M059J (cell line): ENCODE data around the gene WDR93. TPM values are rescaled to one million over a fixed set of nuclear protein-coding genes. Genes with fewer than 3 reads are reported as not detected.
"Not testable (repeated sequence)": the region's sequence is repeated elsewhere in the genome, so short reads cannot be mapped to it uniquely, and the experiment has no call there.

Experiments
- DNase-seq: peaks from one replicate; pipeline ENCODE4 v3.0.0-alpha.2; 2012; ENCODE audit warnings: low read depth
- total RNA-seq: library from RNA; depleted of rRNA; stranded (reverse); fragments of >200 nt; shearing (Covaris generic); gene quantifications from 2 replicates; pipeline ENCODE4 v1.2.3, GENCODE V29; 2014

The WDR93 gene
- total RNA-seq, 1 experiment from 2014 or later = not detected

DNA sequence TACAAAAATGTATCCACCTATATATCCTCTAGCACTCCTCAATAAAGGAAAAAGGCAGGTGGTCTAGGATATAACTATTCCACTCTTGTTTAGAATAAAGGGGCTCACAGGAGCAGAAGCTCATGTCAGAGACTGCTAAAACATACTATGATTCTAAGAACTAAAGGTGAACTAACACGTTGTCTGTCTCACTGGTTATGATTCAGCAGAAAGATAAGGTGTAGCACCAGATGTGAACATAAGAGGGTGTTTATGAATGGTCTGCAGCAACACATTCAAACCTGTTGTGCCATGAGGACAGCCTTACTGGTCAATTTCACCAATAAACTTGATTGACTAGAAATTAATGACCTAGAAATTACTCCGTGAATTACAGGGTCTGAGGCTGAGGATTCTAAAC, 4.6 kb upstream of the WDR93 start:
- DNase-seq = no peak

GRCh38 chr15:89686522-89686921, 4.1 kb upstream of the WDR93 start:
- no peak for DNase-seq

DNA sequence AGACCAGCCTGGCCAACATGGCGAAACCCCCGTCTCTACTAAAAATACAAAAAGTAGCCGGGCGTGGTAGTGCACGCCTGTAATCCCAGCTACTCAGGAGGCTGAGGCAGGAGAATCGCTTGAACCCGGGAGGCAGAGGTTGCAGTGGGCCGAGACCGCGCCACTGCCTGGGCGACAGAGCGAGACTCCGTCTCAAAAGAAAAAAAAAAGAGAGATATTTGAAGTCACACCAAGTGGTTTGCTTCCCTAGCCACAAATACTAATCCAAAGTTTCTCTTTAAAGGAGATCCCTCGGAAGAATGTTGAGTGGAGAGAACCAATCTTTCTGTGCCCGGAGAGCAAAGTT, 708 bp upstream of the WDR93 start:
- not testable (repeated sequence) for DNase-seq

DNA sequence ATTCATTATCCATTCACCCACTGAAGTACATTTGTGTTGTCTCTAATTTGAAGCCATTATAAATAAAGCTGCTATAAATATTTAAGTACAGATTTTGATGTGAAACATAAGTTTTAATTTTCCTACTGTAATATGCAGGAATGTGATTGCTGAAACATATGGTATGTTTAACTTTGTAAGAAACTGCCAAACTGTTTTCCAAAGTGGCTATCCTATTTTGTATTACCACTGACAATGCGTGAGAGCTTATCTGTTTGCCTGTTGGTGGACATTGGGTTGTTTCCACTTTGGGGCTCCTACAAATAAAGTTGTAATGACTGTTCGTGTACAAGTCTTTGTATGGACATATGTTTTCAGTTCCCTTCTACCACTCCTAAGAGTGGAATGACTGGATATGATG, 2.5 kb downstream of the WDR93 start:
- no peak for DNase-seq

- peak; percentile 34 for DNase-seq
Measured at GRCh38 chr15:89693696-89694095, 3.1 kb downstream of the WDR93 start.

DNA sequence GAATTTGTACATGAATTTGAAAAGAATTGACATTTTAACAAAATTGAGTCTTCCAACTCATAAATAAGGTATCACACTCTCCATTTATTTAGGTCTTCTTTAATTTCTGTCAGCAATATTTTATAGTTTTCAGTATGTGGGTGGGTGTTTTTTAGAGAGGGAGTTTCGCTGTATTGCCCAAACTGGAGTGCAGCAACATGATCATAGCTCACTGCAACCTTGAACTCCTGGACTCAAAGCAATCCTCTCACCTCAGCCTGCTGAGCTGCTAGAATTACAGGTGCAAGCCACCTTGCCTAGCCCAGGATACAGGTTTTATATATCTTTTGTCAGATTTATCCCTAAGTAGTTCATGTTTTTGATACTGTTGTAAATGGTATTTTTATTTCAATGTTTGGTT, 4.6 kb downstream of the WDR93 start:
- no peak for DNase-seq

GRCh38 chr15:89704411-89704810, 13.8 kb downstream of the WDR93 start:
- DNase-seq = no peak

DNA sequence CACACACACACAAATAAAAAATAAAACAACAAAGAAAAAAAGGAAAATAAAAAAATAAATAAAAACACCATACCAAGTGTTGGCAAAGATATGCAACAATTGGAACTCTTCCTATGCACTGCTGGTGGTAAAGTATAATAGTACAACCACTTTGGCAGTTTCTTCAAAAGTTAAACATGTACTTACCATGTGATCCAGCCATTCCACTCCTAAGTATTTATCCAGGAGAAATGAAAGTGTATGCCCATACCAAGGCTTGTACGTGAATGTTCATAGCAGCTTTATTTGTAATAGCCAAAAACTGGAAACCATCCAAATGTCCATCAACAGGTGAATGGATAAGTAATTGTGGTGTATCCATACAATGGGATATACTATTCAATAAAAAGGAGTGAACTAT, 17.0 kb downstream of the WDR93 start:
- DNase-seq = no peak

DNA sequence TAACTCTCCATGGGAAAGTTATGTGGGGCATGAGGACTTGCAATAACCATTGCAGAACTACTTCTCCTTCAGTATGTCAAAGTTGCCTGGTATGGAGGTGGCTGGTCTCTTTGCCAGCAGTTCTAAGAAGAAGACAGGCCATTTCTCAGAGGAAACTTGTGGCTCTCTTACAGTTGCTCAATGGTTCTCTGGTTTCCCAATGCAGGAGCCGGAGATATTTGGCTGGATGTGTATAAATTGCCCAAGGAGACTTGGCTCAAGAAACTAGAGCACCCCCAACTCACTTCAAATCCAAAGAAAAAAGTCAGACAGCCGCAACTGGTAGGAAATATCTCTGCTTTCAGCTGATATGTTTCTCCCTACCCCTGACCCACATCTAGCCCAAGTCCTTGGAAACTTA, 24.2 kb downstream of the WDR93 start:
- no peak for DNase-seq

DNA sequence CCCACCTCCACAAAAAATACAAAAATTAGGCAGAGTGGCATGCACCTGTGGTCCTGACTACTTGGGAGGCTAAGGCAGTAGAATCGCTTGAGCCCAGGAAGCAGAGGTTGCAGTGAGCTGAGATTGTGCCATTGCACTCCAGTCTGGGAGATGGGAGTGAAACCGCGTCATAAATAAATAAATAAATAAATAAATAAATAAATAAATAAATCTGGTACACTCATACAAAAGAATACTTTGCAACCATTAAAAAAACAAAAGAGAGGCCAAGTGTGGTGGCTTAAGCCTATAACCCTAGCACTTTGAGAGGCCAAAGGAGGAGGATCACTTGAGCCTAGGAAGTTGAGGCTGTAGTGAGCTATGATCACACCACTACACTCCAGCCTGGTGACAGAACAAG, 32.4 kb downstream of the WDR93 start:
- no peak for DNase-seq

DNA sequence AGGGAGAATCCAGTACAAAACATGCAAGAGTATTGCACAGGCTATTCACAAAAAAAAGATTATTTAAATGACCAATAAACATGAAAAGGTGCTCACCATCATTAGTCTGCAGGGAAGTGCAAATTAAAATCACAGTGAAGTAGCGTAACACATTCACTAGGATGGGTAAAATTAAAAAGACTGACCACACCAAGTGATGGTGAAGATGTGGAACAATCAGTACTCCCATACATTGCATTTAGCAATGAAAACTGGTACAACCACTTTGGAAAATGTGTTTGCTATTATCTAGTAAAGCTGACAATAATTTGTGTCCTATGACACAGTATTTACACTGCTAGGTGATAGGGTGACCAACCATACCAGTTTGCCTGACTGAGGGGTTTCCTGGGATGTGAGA, 34.0 kb downstream of the WDR93 start:
- no peak for DNase-seq

DNA sequence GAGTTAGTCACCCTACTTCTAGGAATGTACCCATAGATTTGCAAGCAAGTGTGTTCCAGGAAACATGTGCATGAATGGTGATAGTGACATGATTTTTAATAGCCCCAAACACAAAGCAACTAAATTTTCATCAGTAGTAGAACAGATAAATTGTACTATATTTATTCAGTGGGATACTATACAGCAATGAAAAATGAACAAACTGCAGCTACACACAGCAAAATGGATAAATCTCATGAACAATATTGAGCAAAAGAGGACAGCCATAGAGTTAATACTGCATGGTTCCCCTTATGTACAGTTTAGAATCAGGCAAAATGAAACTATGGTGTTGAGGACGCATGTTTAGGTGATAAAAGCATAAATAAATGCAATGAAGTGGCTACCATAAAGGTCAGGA, 34.5 kb downstream of the WDR93 start:
- no peak for DNase-seq

DNA sequence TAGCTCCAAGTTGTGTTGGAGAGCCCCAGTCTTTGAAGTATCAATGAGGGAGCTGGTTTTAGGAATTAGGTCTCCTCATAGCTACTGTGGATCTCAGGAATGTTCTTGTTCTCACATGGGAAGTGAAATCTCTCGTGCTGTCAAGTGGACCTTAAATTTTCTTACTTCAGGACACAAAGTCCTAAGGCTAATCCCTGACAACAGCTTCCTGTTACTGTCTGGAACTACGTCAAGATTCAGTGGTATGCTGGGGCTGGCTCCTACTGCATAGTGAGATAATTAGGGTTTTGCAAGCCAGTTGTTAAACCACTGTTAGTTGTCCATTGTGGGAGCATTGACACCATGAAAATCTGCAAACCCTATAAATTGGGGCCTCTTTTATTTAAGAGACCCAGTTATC, 37.6 kb downstream of the WDR93 start:
- peak; percentile 23 for DNase-seq

GRCh38 chr15:89731275-89731674, 40.7 kb downstream of the WDR93 start:
- no peak for DNase-seq

DNA sequence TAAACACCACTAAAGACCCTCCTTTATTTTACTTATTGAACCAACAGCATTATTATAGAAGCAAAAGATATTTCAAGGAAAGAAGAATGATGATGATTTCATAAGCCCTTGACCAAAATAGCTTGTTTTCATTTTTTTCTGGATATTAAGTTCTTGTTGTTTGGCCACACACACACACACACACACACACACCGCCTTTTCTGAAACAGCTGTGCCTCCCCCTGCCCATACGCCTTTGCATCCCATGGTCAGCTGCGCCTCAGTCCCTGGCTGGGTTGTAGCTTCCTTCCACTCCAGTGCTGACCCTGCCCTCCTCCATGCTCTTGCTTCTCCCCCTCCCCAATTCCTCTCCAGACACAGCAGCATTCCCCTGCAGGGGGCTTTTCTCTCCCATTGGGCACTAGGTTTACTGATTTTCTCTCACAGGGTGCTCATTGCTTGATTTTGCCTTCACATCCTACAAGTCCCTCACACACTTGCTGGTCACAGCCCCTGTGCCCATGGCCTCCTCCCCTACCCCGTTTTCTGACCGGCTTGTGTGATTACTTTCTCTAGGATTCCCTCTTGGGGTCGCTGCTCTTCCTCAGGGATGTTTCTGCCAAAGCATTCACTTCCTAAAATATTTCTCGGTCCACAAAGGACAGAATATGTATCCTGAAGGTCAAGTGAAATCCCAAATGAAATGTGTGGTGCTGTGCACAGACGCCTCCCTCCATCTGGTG, 42.0 kb downstream of the WDR93 start:
- no peak for DNase-seq

GRCh38 chr15:89735773-89736172, 45.2 kb downstream of the WDR93 start:
- DNase-seq = no peak

- DNase-seq = peak; percentile 65
Measured at GRCh38 chr15:89740137-89740536, 49.5 kb downstream of the WDR93 start.

DNA sequence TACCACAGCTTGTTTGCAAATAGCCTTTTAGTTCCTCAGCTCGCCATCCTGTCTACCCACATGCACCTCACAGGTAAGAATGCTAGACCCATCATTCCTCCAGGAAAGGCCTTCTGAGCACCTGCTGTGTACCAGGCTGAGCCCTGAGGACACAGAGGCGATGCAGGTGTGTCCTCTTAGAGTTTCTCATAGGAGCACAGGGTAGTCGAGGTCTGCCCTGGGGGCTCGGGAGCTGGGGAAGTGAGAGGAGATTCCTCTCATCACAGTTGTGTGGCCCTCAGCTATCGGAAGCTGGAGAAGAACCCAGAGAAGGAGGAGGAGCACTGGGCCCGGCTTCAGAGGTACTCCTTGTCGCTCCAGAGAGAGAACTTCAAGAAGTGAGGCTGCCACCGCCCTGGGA, 52.4 kb downstream of the WDR93 start:
- DNase-seq = no peak

DNA sequence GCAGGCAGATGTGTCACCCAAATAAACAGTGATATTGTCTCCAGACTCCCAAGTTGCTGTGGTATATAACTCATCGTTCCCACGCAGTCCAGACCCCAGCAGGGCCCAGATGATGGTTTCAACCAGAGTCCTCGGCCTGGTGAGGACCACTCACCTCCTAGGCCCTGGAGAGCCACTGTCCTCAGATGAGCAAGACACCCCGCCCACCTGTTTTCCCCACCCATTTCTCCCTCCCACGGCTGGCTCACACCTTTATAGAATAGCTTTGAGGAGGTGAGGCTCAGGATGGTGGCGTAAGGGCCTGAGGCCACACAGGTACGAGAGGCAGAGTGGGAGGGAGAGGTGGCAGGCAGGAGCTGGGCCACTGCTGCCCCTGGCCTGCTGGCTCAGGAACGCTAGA, 53.0 kb downstream of the WDR93 start:
- DNase-seq = no peak

GRCh38 chr15:89745131-89745530, 54.5 kb downstream of the WDR93 start:
- no peak for DNase-seq

DNA sequence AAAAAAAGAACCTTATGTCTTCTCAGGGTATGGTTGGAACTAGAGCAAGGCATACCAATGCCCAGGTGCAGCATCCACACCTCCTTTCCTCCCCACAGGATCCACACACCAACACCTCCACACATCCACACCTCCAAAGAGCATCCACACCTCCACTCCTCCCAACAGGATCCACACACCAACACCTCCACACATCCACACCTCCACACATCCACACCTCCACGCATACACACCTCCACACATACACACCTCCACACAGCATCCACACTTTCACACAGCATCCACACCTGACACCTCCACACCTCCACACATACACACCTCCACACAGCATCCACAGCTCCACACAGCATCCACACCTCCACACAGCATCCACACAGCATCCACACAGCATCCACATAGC, 55.2 kb downstream of the WDR93 start:
- no peak for DNase-seq

DNA sequence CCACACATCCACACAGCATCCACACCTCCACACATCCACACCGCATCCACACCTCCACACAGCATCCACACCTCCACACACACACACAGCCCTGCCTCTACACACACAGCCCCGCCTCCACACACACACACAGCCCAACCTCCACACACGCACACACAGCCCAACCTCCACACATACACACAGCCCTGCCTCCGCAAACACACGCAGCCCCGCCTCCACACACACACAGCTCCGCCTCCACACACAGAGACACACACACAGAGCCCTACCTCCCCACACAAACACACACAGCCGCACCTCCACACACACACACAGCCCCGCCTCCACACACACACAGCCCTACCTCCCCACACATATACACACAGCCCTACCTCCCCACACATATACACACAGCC, 55.8 kb downstream of the WDR93 start:
- no peak for DNase-seq

- DNase-seq = no peak
Measured at GRCh38 chr15:89747708-89748682, 57.4 kb downstream of the WDR93 start.
